Measurements from ENCODE around the gene HASPIN.

The HASPIN gene

DNA sequence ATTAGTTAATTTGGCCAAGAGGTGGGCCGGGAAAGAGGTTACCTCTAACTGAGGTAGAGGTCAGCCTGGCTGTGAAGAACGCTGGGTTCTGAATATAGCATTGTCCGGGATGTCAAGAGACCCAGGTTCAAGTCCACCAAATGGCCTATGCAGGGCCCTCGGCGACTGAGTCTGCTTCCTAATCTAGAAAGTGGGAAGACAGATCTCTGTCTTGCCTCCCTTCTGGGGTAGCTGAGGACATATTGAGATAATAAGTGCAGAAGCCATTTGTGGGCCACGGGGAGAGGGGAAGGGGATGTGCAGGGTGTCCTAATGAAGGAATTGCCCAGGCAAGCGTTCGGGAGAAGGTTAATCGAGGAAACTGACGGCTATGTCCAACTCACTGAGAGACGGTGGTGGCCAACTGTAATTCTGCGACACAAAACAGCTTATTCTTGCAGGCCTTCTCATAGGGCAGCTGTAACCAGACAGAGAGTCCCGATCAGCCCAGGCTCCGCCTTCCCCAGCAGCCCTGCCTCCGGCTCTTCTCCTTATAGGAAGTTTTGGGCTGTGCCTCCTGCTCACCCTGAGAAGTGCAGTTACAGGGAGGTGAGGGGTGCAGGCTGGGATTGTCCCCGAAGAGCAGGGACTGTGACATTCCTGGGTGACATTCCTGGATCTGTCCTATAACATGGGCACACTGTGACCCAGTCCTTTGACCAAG is 15.9 kb downstream of the HASPIN start:
- H3K4me3 ChIP-seq (ENCODE audit: low read length): no peak overlapping the region
- H3K9me3 ChIP-seq (ENCODE audit: control insufficient read depth, low read length): no peaks in the 10 kb centered on the region
- peaks cover 24% of the 10 kb centered on the region for H3K27me3 ChIP-seq (replicated peaks; ENCODE audit: control insufficient read depth, insufficient read depth, low read length)
- H3K4me1 ChIP-seq (ENCODE audit: control insufficient read depth, insufficient read depth, low read length): peaks cover 5% of the 10 kb centered on the region
- no peaks in the 10 kb centered on the region for H3K36me3 ChIP-seq (ENCODE audit: control insufficient read depth, insufficient read depth, low read length, severe bottlenecking)
- no peak overlapping the region for H3K9ac ChIP-seq (ENCODE audit: low read length)
- DNase-seq (ENCODE audit: low read depth): no peak

DNA sequence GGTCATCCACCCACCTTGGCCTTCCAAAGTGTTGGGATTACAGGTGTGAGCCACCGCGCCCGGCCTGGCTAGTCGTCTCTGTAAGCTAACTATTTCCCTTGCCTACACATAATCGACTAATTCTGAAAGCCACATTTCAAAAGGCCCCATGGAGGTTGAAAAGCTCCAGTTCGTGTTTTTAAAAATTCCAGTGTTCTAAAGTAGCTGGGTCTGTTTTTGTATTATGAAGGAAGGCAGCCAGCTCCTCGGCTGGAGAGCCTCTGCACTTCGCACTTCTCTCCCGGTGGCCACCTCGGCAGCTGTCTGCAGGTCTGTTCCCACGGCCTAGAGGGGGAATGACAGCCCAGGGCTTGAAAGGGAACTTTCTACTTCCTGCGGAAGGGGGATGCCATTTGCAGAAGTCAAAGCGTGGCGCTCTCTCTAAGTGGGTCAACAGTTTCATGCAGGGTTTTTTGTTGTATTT is 16.9 kb downstream of the HASPIN start:
- peaks cover 5% of the 10 kb centered on the region for H3K4me1 ChIP-seq (ENCODE audit: control insufficient read depth, insufficient read depth, low read length)
- H3K9ac ChIP-seq (ENCODE audit: low read length): no peak overlapping the region
- DNase-seq (ENCODE audit: low read depth): no peak
- no peaks in the 10 kb centered on the region for H3K9me3 ChIP-seq (ENCODE audit: control insufficient read depth, low read length)
- no peaks in the 10 kb centered on the region for H3K36me3 ChIP-seq (ENCODE audit: control insufficient read depth, insufficient read depth, low read length, severe bottlenecking)
- peaks cover 31% of the 10 kb centered on the region for H3K27me3 ChIP-seq (replicated peaks; ENCODE audit: control insufficient read depth, insufficient read depth, low read length)
- no peak overlapping the region for H3K4me3 ChIP-seq (ENCODE audit: low read length)

DNA sequence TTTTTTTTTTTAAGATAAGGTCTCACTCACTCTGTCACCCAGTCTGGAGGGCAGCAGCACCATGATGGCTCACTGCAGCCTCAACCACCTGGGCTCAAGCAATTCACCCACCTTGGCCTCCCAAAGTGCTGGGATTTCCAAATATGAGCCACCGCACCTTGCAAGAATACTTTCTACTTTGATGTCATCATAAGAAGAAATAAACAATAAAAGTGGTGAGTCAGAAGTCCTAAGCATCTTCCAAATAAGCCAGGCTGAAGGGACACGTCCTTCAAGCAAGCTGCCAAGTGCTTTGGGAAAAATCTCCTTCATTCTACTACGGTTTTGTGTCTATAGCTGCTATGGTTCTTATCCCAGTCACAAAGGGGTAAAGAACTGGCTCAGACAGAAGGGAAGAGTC is 20.3 kb downstream of the HASPIN start:
- H3K9ac ChIP-seq (ENCODE audit: low read length): no peak overlapping the region

DNA sequence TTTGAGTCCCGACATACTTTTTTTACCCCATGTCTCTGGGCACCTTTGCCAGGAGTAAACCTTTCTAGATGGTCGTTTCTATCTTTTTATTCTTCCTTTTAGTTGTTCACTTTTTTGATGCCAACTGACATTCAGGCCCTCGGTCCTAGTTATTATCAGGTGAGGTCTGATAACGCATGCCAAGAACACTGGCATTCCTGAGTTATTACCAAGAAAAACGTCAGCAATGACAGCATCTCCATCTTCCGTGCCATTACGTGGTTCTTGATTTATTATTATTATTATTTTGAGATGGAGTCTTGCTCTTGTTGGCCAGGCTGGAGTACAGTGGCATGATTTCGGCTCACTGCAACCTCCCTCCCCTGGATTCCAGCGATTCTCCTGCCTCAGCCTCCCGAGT is 21.4 kb downstream of the HASPIN start:
- Histone ChIP-seq H3K9me3 (ENCODE audit: control insufficient read depth, low read length) (no peaks in the 10 kb centered on the region), H3K27me3 (replicated peaks; ENCODE audit: control insufficient read depth, insufficient read depth, low read length) (peaks cover 30% of the 10 kb centered on the region), H3K36me3 (ENCODE audit: control insufficient read depth, insufficient read depth, low read length, severe bottlenecking) (no peaks in the 10 kb centered on the region), H3K9ac (ENCODE audit: low read length) (no peak overlapping the region), H3K4me3 (ENCODE audit: low read length) (no peak overlapping the region), H3K4me1 (ENCODE audit: control insufficient read depth, insufficient read depth, low read length) (no peaks in the 10 kb centered on the region)
- no peak for DNase-seq (ENCODE audit: low read depth)

More for the DNA sequence above, 20.3 kb downstream of the HASPIN start:
- DNase-seq (ENCODE audit: low read depth): no peak
- Histone ChIP-seq H3K9me3 (ENCODE audit: control insufficient read depth, low read length) (no peaks in the 10 kb centered on the region), H3K27me3 (replicated peaks; ENCODE audit: control insufficient read depth, insufficient read depth, low read length) (peaks cover 36% of the 10 kb centered on the region), H3K4me3 (ENCODE audit: low read length) (no peak overlapping the region), H3K36me3 (ENCODE audit: control insufficient read depth, insufficient read depth, low read length, severe bottlenecking) (no peaks in the 10 kb centered on the region), H3K4me1 (ENCODE audit: control insufficient read depth, insufficient read depth, low read length) (no peaks in the 10 kb centered on the region)

DNA sequence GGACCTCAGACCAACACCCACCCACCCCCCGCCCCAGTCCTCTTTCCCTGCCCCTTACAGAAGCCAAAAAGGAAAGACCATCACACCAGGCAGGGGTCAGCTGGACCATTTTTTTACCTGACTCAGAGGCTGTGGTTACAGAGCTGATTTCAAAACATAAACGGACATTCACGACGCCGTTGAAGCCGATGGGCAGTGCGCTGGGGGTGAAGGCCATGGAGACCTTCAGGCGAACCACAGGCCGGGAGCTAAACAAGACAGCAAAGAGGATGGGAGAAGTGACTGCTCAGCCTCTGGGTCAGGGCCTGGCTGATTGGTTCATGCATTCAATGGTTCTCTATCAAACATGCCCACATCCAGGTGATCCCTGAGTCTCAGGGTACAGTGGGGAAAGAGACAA is 24.1 kb downstream of the HASPIN start:
- Histone ChIP-seq H3K36me3 (ENCODE audit: control insufficient read depth, insufficient read depth, low read length, severe bottlenecking) (no peaks in the 10 kb centered on the region), H3K27me3 (replicated peaks; ENCODE audit: control insufficient read depth, insufficient read depth, low read length) (peaks cover 48% of the 10 kb centered on the region), H3K4me1 (ENCODE audit: control insufficient read depth, insufficient read depth, low read length) (no peaks in the 10 kb centered on the region), H3K9ac (ENCODE audit: low read length) (no peak overlapping the region), H3K9me3 (ENCODE audit: control insufficient read depth, low read length) (no peaks in the 10 kb centered on the region), H3K4me3 (ENCODE audit: low read length) (no peak overlapping the region)
- no peak for DNase-seq (ENCODE audit: low read depth)

DNA sequence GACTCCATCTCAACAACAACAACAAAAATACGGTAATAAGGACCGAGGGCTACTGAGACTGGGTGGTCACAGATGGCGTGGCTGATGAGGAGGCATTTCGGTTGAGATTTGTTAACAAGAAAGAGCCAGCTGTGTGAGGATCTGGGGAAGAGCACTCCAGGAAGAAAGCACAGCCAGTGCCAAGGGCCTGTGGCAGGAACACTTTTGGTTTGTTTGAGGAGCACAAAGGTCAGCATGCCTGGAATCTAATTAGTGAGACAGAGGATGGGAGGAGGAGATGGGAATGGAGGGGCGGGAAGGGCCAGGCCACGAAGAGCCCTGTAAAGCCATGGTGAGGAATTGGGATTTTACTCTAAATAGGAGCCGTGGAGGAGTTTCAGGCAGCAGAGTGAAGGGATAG is 24.9 kb downstream of the HASPIN start:
- H3K36me3 ChIP-seq (ENCODE audit: control insufficient read depth, insufficient read depth, low read length, severe bottlenecking): no peaks in the 10 kb centered on the region
- peaks cover 50% of the 10 kb centered on the region for H3K27me3 ChIP-seq (replicated peaks; ENCODE audit: control insufficient read depth, insufficient read depth, low read length)
- no peak overlapping the region for H3K4me3 ChIP-seq (ENCODE audit: low read length)
- no peak overlapping the region for H3K9ac ChIP-seq (ENCODE audit: low read length)
- no peak for DNase-seq (ENCODE audit: low read depth)
- no peaks in the 10 kb centered on the region for H3K4me1 ChIP-seq (ENCODE audit: control insufficient read depth, insufficient read depth, low read length)
- no peaks in the 10 kb centered on the region for H3K9me3 ChIP-seq (ENCODE audit: control insufficient read depth, low read length)

DNA sequence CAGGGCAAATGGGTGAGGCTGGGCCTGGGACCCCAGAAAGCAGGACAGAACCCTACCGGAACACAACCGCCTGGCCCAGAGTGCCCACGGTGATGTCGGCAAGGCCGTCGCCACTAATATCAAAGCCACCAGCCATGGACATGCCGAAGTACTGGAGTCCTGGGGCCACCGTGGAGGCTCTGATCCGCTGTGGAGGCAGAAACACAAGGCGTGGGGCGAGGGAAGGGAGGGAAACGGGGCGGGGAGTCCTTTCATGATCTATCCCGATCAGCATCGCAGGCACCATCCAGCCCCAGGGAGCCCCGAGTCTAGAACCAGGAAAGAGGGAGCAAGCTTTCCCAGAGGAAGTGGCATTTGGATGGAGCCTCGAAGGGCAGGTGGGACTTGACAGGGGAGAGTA is 26.6 kb downstream of the HASPIN start:
- DNase-seq (ENCODE audit: low read depth): no peak
- no peaks in the 10 kb centered on the region for H3K36me3 ChIP-seq (ENCODE audit: control insufficient read depth, insufficient read depth, low read length, severe bottlenecking)
- no peak overlapping the region for H3K9ac ChIP-seq (ENCODE audit: low read length)
- no peaks in the 10 kb centered on the region for H3K4me1 ChIP-seq (ENCODE audit: control insufficient read depth, insufficient read depth, low read length)
- no peaks in the 10 kb centered on the region for H3K9me3 ChIP-seq (ENCODE audit: control insufficient read depth, low read length)
- H3K27me3 ChIP-seq (replicated peaks; ENCODE audit: control insufficient read depth, insufficient read depth, low read length): peaks cover 47% of the 10 kb centered on the region
- no peak overlapping the region for H3K4me3 ChIP-seq (ENCODE audit: low read length)

DNA sequence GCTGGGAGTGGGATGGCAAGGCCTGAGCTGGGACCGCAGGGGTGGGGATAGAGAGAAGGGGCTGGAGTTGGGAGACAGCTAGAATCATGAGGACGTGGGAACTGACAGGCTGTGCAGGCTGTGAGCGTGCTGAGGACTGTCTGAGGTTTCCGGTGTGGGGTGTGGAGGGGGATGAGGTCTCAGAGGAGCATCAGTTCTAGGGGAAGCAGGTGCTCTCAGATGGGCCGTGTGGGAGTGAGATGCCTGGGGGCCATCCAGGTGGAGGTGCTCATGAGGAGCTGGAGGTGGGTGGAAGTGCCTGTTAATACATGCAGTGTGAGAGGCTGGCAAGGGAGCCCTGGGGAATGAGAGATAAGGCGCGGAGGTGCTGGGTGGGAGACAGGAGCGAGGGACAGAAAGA is 27.2 kb downstream of the HASPIN start:
- DNase-seq (ENCODE audit: low read depth): no peak

DNA sequence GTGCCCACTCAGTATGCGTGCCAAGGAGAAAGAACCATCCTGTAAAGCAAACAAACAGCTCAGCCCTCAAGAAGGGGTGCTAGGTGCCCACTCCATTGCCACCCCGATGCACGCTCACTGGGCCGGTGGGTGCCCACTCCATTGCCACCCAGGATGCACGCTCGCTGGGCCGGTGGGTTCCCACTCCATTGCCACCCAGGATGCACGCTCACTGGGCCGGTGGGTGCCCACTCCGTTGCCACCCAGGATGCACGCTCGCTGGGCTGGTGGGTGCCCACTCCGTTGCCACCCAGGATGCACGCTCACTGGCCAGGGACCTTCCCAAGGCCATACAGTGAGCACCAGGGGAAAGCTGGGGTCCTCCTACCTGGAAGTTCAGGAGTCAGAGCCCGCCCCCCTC is 28.1 kb downstream of the HASPIN start:
- Histone ChIP-seq H3K9ac (ENCODE audit: low read length) (no peak overlapping the region), H3K27me3 (replicated peaks; ENCODE audit: control insufficient read depth, insufficient read depth, low read length) (peaks cover 46% of the 10 kb centered on the region), H3K4me3 (ENCODE audit: low read length) (no peak overlapping the region), H3K9me3 (ENCODE audit: control insufficient read depth, low read length) (no peaks in the 10 kb centered on the region), H3K4me1 (ENCODE audit: control insufficient read depth, insufficient read depth, low read length) (no peaks in the 10 kb centered on the region), H3K36me3 (ENCODE audit: control insufficient read depth, insufficient read depth, low read length, severe bottlenecking) (no peaks in the 10 kb centered on the region)
- no peak for DNase-seq (ENCODE audit: low read depth)

More for the DNA sequence above, 27.2 kb downstream of the HASPIN start:
- H3K4me3 ChIP-seq (ENCODE audit: low read length): no peak overlapping the region
- no peak overlapping the region for H3K9ac ChIP-seq (ENCODE audit: low read length)
- H3K36me3 ChIP-seq (ENCODE audit: control insufficient read depth, insufficient read depth, low read length, severe bottlenecking): no peaks in the 10 kb centered on the region
- no peaks in the 10 kb centered on the region for H3K9me3 ChIP-seq (ENCODE audit: control insufficient read depth, low read length)
- no peaks in the 10 kb centered on the region for H3K4me1 ChIP-seq (ENCODE audit: control insufficient read depth, insufficient read depth, low read length)
- peaks cover 47% of the 10 kb centered on the region for H3K27me3 ChIP-seq (replicated peaks; ENCODE audit: control insufficient read depth, insufficient read depth, low read length)

DNA sequence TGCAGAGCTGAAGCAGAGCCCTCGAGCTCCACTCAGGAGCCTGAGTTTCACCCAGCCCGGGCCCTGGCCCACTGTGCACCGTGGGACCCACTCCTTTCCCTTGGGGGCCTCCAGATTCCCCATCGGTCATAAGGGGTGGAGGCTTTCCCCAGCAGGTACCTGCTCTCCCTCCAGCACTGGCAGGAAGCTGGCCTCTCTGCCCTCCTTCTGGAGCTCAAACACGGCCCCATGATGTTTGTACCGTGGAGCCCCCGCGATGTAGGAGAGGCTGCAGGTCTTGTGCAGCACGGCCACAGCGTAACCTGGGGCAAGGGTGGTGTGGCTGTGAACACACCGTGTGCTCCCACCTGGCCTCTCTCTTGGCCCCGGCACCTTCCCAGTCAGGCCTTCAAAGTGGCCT is 29.9 kb downstream of the HASPIN start:
- Histone ChIP-seq H3K9me3 (ENCODE audit: control insufficient read depth, low read length) (no peaks in the 10 kb centered on the region), H3K4me1 (ENCODE audit: control insufficient read depth, insufficient read depth, low read length) (no peaks in the 10 kb centered on the region), H3K9ac (ENCODE audit: low read length) (no peak overlapping the region), H3K36me3 (ENCODE audit: control insufficient read depth, insufficient read depth, low read length, severe bottlenecking) (no peaks in the 10 kb centered on the region), H3K27me3 (replicated peaks; ENCODE audit: control insufficient read depth, insufficient read depth, low read length) (peaks cover 46% of the 10 kb centered on the region), H3K4me3 (ENCODE audit: low read length) (no peak overlapping the region)
- DNase-seq (ENCODE audit: low read depth): no peak

DNA sequence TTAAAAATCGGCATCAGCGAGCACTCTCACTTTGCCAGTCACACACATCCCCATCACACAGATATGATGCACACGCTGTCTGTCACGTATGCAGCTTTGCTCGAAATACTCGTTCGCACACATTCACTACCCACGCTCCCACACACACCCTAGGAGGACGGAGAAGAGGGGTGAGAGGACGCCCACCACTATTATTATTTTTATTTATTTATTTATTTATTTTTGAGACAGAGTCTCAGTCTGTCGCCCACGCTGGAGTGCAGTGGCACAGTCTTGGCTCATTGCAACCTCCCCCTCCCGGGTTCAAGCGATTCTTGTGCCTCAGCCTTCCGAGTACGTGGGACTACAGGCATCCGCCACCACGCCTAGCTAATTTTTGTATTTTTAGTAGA is 30.4 kb downstream of the HASPIN start:
- no peaks in the 10 kb centered on the region for H3K4me1 ChIP-seq (ENCODE audit: control insufficient read depth, insufficient read depth, low read length)
- no peak for DNase-seq (ENCODE audit: low read depth)
- no peaks in the 10 kb centered on the region for H3K36me3 ChIP-seq (ENCODE audit: control insufficient read depth, insufficient read depth, low read length, severe bottlenecking)
- no peak overlapping the region for H3K4me3 ChIP-seq (ENCODE audit: low read length)
- peaks cover under 1% of the 10 kb centered on the region for H3K9me3 ChIP-seq (ENCODE audit: control insufficient read depth, low read length)
- H3K9ac ChIP-seq (ENCODE audit: low read length): no peak overlapping the region
- peaks cover 42% of the 10 kb centered on the region for H3K27me3 ChIP-seq (replicated peaks; ENCODE audit: control insufficient read depth, insufficient read depth, low read length)

Measured in adipocyte (in vitro differentiated cells).